Measurements from ENCODE around the gene NID1. TPM values are rescaled to one million over a fixed set of nuclear protein-coding genes. Genes with fewer than 3 reads are reported as not detected.

NID1 gene
- polyA plus RNA-seq, 1 donor: 230 TPM

DNA sequence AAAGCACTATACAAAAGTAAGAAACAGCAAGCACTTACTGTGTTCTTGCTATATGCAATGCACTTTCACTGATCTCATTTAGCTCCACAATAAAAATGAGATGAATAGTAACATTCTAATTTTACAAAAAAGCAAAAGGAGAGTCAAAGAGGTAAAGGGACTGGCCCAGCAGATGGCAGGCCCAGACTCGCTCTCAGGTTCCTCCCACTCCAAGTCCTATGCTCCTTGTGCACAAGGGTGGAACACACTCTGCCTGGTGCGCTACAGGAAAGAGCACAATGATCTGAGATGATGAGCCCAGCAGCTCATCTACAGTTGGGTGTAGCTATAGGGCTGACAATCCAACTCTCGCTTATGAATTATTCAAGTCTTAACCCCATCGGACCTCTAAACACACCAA, 104.1 kb downstream of the NID1 start:
- DNase-seq (ENCODE audit: low read depth): no peak

DNA sequence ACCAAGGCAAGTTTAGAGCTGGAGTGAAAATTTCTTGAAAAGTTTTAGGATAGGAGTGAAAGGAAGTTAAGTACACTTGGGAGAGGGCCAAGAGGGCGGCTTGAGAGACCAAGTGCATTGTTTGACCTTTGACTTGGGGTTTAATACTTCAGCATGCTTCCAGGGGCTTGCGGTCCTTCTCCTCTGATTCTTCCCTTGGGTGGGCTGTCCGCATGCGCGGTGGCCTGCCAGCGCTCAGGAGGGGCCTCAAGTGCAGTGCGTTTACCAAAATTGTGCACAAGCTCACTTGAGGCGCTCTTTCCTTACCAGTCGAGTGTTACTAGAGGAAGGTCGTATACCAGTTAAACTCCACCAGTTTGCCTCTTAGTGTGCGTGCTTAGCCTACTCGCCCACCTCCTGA, 106.9 kb downstream of the NID1 start:
- no peak for DNase-seq (ENCODE audit: low read depth)

DNA sequence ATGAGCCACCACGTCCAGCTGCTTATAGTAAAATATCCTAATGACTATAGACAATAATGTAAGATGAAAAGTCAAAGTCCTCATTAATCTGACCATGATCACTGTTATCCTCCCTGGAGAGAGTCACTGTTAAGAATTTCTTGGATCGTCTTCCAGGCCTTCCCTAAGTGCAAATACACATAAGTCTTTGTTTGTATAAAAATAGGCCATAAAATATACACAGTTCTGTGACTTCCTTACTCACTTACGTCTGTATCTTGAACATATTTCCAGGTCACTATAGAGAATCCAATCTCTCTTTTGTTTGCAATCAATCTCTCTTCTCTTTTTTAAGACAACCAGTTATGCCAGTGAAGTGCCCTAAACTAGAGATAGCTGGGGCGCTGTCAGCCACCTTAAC, 109.1 kb downstream of the NID1 start:
- DNase-seq (ENCODE audit: low read depth): no peak

DNA sequence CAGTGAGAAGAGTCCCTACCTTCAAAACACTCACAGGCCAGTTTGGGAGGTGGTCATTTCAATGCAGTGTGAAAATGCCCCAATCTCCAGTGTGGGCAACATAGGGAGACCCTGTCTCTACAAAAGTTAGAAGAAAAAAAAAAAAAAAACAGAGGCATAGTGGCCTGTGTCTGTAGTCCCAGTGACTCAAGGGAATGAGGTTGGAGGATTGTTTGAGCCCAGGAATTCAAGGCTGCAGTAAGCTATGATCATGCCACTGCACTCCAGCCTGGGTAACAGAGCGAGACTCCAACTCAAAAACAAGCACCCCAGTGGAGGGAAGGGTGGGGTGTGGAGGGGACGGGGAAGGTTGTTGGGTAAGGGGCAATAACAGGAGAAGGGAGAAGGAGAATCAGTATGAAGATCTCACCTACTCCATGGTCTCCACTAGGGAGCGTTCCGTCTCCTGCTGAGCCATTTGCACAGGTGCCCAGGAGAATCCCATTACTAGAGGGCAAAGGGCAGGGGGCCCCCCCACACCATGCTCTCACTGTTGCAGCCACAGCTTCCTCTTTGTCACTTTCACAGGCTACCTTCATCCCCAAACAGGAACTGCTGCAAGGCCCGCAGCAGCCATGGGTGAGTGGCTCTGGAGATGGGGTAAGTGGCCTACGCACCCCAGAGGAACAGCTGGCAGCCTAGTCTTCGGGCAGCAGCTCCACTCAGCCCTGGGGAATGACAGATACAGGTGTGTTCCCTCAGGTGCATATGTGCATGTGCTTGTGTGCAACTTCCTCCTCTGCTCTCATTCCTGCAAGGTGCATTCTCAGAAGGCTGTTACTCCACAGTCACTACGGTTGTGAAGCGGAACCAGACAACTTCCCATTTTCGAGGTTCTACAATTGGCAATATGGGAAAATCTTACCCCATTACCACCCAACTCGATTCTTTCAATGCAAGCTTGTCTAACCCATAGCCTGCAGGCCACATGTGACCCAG, 110.3 kb downstream of the NID1 start:
- no peak for DNase-seq (ENCODE audit: low read depth)

DNA sequence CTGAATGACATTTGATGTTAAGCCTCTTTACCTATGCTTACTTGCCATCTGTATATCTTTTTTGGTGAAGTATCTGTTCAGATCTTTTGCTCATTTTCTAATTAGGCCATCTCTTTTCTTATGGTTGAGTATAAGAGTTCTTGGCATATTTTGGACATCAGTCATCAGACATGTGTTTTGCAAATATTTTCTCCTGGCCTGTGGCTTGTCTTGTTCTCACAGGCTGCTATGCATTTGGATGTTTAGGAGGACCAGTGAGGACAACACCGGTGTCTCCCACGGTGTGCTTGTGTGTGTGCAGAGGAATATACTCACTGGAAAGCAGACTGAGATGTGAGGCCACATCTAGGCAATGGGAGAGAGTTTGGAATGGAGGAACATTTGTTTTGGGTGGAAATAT, 111.1 kb downstream of the NID1 start:
- no peak for DNase-seq (ENCODE audit: low read depth)

DNA sequence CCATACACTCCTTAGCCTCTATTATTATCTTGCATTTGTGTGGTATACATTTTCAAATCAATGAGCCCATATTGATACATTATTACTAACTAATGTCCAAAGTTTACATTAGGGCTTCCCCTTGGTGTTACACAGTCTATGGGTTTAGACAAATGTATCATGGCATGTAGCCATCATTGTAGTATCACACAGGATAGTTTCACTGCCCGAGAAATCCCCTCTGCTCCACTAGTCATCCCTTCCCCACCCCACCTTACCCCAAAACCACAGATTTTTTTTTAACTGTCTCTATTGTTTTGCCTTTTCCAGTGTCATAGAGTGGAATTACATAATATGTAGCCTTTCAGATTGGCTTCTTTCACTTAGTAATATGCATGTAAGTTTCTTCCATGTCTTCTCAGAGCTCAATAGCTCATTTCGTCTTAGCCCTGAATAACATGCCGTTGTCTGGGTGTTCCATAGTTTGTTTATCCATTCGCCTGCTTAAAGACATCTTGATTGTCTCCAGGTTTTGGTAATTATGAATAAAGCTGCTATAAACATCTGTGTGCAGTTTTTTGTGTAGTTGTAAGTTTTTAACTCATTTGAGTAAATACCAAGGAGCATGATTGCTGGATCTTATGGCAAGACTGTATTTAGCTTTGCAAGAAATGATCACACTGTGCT, 111.8 kb downstream of the NID1 start:
- no peak for DNase-seq (ENCODE audit: low read depth)

DNA sequence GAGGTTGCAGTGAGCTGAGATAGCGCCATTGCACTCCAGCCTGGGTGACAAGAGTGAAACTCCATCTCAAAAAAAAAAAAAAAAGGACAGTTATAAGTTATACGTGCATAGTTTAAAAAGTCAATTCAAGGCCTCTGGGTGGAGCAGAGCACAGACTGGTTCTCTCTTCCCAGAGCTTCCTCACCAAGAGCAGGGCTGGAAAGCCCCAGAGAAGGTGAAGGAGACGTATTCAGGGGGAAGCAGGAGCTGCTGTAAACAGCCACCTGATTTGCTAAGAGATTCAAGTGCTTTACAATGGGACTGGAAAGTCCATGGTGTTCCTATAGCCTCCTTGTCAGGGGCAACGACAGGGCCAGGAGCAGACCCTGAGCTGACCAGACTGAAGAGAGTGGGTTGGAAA, 113.2 kb downstream of the NID1 start:
- no peak for DNase-seq (ENCODE audit: low read depth)

DNA sequence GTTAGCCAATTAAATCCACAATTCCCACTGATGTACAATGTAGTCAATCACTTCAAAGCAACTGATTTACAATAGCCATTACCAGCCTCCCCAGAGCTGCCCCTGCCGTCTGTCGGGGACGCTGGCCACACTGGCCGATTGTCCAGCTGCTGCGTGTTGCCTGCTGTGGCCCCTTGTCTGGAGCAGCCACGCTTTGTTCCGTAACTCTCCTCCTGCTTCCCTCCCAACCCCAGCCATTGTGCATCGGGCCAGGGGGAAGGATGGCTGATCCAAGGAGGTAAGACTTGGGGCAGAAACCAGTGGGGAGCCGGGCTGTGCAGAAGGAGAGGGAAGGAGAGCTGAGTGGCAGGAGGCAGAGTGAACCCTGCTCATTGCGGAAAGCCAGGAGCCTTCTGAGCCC, 114.6 kb downstream of the NID1 start:
- no peak for DNase-seq (ENCODE audit: low read depth)

DNA sequence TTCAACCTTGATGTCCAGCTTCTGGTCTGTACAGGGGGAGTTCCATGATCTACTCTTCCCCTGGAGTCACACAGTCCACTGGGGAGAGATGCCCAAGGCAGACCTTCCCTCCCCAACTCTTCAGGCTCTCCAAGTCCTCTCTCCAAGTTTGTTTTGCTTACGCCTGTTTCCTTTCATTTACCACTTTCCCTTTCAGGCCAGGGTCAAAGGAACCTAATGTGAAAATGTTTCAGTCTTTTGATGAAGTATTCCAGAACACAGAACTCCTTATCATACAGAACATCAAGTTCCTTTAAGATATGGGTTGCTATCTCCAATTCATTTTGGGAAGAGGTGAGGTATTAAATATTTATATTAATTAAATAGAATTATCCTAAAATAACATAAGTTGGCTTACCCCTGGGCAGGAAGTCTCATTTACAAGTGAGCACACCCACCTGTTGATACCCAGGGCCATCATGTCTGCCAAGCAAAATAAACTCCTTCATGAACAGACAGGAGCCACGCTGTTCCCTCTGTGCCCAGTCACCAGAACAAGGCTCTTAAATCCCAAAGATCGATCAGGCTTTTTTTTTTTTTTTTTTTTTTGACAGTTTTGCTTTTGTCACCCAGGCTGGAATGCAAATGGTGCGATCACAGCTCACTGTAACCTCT, 116.0 kb downstream of the NID1 start:
- DNase-seq (ENCODE audit: low read depth): no peak

DNA sequence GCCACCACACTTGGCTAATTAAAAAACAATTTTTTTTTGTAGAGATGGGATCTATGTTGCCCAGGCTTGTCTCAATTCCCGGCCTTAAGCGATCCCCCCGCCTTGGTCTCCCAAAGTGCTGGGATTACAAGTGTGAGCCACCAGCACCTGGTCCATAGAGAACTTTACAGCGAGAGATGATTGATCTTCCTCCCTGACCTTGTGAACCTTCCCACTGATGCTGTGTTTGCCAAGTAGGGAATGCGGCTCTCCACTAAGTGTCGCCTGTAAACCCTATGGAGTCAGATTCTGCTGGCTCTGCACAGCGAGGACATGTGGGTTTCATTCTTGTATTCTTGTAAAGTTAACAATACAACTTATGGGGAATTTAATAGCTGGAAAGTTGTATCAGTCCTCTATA, 116.9 kb downstream of the NID1 start:
- DNase-seq (ENCODE audit: low read depth): no peak

DNA sequence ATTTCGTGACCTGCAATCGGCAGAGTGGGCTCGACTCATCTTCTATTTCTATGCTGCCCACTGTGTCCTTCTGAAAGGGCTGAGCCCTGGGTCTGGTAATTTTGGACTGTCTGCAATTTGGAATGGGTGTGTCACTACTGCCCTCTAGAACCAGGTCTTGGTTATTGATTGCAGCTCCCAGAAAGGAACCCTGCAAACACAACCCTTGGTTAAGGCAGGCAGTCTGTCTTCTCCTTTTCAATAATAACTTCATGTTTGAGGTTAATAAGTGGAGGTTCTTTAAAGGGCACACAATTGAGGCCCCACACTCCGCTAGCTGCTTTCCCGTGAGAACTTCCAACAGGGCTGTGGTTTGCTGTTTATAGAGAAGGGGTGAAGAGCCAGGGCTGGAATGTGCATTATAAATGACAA, 118.3 kb downstream of the NID1 start:
- no peak for DNase-seq (ENCODE audit: low read depth)

DNA sequence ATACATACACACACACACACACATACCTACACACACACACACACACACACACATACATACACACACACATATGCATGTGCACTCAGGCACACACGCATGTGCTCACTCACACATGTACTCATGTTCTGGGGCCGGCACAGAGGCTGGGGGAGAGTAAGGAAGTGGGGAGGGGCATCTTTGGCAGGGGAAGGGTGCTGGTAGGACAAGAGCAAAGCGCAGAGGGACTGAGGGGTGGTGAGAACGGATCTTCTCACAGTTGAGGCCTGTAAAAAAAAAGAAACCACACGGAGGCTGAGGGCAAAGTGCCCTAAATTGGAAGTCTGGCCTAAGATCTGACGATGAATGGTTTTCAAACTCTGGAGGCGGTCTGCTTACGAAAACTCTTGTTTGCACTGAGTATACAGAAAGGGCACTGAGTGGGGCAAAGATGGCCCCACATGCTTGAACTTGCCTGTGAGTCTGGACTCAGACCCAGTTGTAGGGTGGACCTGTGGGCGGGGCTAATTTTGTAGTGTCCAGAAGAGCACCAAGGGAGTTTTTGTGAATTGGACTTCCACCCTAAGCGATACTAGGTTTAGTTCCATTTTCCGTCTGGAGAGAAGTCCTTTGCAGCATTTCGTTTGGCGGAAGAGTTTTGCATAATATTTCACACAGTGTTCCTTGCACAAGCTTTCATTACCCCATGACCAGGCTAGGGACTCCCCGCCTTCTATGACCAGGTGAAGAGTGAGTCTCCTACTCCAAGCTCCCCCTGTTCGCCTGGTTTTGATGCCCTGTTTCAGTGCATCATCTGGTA, 118.9 kb downstream of the NID1 start:
- DNase-seq (ENCODE audit: low read depth): no peak

DNA sequence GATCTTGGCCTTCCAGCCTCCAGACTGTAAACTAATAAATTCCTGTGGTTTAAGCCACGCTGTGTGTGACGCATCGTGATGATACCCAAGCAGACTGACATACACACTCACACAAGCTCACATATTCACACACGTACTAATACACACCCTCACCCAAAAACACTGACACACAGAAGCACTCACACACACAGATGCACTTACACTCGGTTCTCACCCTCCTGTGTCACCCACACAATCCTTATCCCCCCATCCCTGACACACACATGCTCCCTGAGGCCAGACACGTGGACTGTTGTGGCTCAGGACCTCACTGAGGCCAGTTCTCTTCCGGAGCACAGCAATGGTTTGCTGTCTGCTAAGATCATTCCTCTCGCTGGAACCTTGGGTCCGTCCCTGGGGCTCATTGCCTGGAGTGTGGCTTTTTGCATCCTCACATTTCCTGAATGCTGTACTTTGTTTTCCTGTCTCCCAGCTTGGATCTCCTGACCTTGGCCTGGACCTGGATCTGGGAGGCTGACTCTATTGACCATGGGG, 121.2 kb downstream of the NID1 start:
- no peak for DNase-seq (ENCODE audit: low read depth)

DNA sequence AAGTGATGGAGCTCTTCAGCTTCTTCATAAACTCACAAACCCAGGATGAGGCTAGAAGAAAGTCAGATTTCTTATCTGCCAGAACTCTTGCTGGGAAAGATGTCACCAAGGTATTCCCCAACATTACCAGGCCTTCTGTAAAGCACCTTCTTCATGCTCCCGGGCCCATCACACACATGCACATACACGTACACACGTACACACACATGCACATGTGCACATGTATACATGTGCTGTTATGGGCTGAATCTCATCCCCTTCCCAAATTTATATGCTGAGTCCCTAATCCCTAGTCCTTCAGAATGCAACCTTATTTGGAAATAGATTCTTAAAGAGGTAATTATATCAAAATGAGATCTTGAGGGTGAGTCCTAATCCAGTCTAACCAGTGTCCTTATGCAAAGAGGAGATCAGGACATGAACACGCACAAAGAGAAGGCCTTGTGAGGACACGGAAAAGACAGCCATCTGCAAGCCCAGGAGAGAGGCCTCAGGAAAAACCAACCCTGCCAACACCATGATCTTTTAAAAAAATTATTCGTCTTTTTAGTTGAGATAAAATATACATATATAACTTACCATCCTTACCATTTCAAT, 121.8 kb downstream of the NID1 start:
- DNase-seq (ENCODE audit: low read depth): no peak

DNA sequence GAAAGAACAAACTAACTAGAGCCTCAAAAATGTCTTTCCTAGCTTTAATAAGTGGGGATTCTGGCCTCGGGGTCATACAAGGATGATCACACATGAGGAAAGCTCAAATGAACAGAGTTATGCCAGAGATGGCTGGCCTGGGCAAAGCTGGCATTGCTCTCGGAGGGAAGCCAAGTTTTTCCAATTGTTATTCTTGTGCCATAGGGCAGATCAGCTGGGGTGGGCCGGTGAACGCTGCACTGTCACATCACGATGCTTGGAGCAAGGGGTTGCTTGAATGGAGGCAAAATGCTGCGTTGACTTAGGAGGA, 122.3 kb downstream of the NID1 start:
- no peak for DNase-seq (ENCODE audit: low read depth)

DNA sequence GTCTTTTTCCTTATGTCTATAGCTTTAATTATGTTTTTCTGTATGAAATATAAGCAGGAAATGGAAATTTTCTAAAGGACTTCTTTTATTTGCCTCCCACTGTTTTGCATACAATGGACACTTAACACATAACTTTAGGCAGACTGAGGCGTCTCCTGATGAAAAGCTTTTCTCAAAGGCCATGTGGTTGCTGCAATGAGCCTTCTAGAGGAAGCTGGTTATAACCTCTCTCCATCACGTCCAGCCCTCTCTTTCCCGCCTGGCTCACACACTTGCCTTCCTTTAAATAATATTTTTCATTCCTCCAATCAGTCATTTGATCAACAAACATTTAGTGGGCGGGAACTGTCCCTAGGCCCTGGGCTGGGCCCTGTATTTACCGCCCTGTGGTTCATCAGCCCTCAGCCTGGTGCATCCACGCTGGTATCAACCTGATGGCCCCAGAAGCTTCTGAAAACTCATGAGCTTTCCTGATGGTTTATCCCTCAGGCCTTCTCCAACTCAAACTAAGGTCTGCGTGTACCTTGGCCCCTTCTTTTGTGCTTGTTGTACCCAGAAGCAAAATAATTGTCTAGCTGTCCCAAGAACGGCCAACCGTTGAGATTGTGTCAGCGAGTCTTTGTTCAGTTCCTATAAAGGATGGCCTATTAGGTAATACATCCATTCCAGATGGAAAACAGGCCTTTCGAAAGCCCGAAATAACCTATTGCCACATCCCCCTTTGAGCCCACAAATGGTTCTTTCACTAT, 122.8 kb downstream of the NID1 start:
- no peak for DNase-seq (ENCODE audit: low read depth)

DNA sequence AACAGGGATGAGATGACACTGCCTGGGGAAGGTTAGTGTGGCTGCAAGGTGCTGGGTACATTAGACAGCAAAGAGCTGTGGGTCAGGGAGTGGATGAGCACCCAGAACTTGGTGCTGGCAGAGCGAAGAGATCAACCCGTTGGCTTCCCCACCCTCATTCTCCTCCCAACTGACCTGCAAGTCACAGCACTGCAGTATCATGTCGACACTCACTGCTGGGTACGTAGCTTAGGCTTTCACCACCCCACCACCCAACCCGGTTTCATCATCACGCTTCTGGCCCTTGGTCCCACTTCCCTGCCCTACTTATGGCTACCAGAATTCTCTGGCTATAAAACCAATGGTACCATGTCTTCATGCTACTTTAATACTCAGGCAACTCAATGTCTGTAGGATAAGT, 124.6 kb downstream of the NID1 start:
- no peak for DNase-seq (ENCODE audit: low read depth)

DNA sequence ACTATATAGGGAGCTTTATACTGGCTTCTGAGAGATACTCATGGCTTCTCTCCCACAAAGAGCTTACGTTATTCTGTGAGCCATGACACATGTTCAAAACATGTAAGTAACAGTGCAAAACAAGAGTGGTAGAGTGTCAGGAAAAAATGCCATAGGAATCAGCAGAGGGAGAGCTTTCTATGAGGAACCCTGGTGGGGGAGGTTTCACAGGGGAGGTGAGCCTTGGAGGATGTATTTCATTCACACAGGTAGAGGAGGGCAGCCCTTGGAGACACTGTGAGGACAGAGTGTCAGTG, 125.5 kb downstream of the NID1 start:
- no peak for DNase-seq (ENCODE audit: low read depth)

DNA sequence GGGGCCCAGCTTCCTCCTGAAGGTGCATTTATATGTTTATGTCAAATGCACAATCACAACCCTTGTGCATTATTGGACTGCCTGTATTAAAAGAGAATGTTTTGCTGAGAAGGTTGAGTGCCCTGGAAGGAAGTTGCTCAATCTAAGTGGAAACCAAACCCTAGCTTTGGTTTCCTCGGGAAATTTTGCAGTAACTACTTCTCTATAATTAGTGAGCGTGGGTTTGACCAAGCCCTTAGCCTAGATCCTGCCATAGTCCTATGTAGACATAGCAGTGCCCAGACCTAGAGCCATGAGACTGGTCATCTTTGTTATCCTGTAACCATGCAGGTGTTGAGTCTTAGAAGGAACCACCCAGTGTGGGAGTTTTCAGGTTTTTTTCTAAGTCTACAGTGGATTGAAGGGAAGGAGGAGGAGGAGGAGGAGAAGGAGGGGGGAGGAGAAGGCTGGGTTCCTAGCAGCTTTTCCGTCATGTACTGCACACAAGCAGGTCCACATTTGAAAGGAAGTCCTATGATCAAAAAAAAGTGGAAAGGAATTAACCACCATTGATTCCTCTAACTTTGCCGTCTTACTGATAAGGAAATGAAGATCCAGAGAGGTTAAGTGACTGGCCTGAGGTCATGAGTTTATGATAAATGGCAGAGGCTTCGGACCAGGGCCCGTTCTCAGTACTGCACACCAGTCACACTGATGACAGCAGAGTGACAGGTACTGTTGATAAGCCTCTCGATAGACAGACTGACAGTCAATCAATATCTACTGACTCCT, 126.0 kb downstream of the NID1 start:
- no peak for DNase-seq (ENCODE audit: low read depth)

DNA sequence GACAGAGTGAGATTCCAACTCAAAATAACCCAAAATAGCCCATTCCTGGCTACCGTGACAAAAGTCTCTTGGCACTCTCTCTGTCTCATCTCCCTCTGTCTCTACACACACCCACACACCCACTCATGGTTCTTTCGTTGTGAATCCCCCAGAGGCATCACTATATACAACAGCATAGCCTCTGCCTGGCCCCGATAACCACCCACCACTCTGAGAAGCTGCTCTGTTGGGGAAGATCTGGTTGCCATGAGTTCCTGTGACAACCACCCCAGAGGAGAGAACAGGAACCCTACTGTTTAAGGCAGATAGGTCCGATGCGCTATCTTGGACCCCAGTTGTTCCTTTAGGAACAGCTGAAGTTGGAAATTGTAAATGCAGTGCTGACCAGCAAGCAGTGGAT, 127.8 kb downstream of the NID1 start:
- DNase-seq (ENCODE audit: low read depth): no peak
